Activated B cell treated with CpG ODN at 0.5 μM for 24 hours (primary cell): ENCODE data around the gene MFAP4. TPM values are rescaled to one million over a fixed set of nuclear protein-coding genes. Genes with fewer than 3 reads are reported as not detected.

Experiments used
- ATAC-seq: fragments of 200-7000 bp; cut with Tn5 transposase; one replicate; pipeline ENCODE4 v1.10.0; 2021; ENCODE audit warnings: low read depth, mild to moderate bottlenecking, moderate library complexity
- CTCF ChIA-PET: fragments of 350-600 bp; sonication (Branson Sonifier 250); formaldehyde crosslinking; loops from one replicate; lab custom pipeline; 2021; ENCODE audit warnings: antibody characterized with exemption; lab: Charles Lee
- POLR2A ChIA-PET: fragments of 350-600 bp; sonication (Branson Sonifier 250); formaldehyde crosslinking; loops from one replicate; lab custom pipeline; 2021; ENCODE audit warnings: antibody characterized with exemption; lab: Charles Lee
- DNase-seq: peaks from one replicate; pipeline ENCODE4 v3.0.0; 2022
- H3K27ac Mint-ChIP-seq: one replicate; pipeline ENCODE4 v1.8.0; 2020; ENCODE audit warnings: mixed read lengths
- H3K27me3 Mint-ChIP-seq: one replicate; pipeline ENCODE4 v1.8.0; 2021; ENCODE audit warnings: mixed read lengths
- H3K36me3 Mint-ChIP-seq: one replicate; pipeline ENCODE4 v1.8.0; 2021; ENCODE audit warnings: low read depth, mixed read lengths
- H3K4me1 Mint-ChIP-seq: one replicate; pipeline ENCODE4 v1.8.0; 2021; ENCODE audit warnings: mixed read lengths
- H3K4me3 Mint-ChIP-seq: one replicate; pipeline ENCODE4 v1.8.0; 2020; ENCODE audit warnings: mild to moderate bottlenecking, mixed read lengths
- H3K9me3 Mint-ChIP-seq: one replicate; pipeline ENCODE4 v1.8.0; 2020; ENCODE audit warnings: mixed read lengths
- intact Hi-C: fragments of 100-400 bp; cut with micrococcal nuclease; formaldehyde crosslinking; loops from one replicate; pipeline ENCODE4 v1.15.1; 2024
- total RNA-seq: library from RNA; stranded (reverse); gene quantifications from 2 replicates; pipeline ENCODE4 v1.2.3, GENCODE V29; 2022
- TF ChIP-seq, protein P1 (sequence below): fragments of 200-600 bp; IDR thresholded peaks from one replicate; pipeline ENCODE4 v1.8.0; 2022; ENCODE audit warnings: antibody characterized with exemption, mild to moderate bottlenecking

The MFAP4 gene
- total RNA-seq, 1 donor from 2014 or later: not detected

DNA sequence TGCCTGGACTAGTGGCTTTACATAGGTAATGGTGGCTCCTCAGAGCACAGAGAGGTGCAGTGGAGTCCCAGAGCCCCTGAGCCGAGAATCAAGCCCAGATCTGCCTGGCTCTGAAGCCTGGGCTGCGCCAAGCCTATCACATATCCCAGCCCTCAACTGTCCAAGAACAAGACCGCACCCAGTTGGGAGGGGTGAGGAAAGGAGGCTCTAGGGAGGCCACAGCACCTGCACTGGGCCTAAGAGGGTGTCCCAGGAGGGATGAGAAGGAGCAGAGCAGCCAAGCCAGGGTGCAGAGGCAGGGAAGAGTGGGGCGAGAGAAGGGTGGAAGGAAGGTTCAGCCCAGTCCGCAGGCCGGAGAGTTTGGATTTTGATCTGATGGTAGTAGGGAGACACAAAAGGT is 23.1 kb upstream of the MFAP4 start:
- Mint-ChIP-seq H3K36me3 (no peaks in the 10 kb centered on the region), H3K27me3 (peaks cover 2% of the 10 kb centered on the region), H3K27ac (no peak overlapping the region), H3K4me1 (no peaks in the 10 kb centered on the region), H3K9me3 (no peaks in the 10 kb centered on the region), H3K4me3 (no peak overlapping the region)
- ChIA-PET POLR2A (no interaction called here), CTCF (no interaction called here)
- DNase-seq (no peak), ATAC-seq (no peak)
- intact Hi-C loops: no loop called here
- TF ChIP-seq, protein P1, sequence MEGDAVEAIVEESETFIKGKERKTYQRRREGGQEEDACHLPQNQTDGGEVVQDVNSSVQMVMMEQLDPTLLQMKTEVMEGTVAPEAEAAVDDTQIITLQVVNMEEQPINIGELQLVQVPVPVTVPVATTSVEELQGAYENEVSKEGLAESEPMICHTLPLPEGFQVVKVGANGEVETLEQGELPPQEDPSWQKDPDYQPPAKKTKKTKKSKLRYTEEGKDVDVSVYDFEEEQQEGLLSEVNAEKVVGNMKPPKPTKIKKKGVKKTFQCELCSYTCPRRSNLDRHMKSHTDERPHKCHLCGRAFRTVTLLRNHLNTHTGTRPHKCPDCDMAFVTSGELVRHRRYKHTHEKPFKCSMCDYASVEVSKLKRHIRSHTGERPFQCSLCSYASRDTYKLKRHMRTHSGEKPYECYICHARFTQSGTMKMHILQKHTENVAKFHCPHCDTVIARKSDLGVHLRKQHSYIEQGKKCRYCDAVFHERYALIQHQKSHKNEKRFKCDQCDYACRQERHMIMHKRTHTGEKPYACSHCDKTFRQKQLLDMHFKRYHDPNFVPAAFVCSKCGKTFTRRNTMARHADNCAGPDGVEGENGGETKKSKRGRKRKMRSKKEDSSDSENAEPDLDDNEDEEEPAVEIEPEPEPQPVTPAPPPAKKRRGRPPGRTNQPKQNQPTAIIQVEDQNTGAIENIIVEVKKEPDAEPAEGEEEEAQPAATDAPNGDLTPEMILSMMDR: no peak

DNA sequence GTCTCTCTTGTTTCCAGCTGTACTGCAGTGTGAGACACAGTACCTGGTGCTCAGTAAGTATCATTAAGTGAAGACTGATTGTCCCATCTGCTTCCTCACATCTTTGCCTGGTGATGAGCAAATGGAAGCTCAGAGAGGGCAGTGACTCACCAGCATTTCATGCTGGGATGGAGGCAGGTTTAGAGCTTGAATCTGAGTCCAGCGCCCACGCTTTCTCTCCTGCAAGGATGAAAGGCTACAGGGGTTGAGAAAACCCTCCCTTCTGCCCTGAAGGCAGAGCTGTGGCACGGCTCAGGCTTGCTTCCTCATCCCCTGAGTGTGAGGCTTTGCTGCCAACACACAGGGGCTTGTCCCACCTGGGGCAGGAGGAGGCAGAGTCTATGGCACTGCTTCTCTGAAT is 22.5 kb upstream of the MFAP4 start:
- intact Hi-C loops: no loop called here
- no peaks in the 10 kb centered on the region for H3K9me3 Mint-ChIP-seq
- no peak overlapping the region for H3K27ac Mint-ChIP-seq
- H3K4me1 Mint-ChIP-seq: no peaks in the 10 kb centered on the region
- H3K4me3 Mint-ChIP-seq: no peak overlapping the region
- CTCF ChIA-PET: no interaction called here
- no peaks in the 10 kb centered on the region for H3K27me3 Mint-ChIP-seq
- POLR2A ChIA-PET: no interaction called here
- TF ChIP-seq, protein P1: no peak
- no peaks in the 10 kb centered on the region for H3K36me3 Mint-ChIP-seq
- no peak for DNase-seq
- ATAC-seq: no peak

DNA sequence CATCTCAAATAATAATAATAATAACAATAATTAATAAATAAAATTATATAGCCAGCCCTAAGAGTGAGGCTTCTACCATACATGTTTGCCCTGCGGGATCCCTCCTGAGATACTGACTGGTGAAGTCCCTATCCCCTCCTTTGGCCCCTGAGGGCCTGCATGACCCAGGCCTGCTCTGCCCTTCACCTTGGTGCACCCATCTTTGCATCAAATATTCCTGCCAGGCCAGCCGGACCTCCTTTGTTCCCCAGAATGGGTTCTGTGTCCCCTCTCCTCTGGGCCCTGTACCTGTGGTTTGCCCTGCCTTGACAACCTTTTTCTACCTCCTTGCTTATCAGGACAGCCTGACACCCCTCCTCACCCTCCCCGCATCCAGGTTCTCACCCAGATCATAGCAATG is 22.1 kb upstream of the MFAP4 start:
- H3K36me3 Mint-ChIP-seq: no peaks in the 10 kb centered on the region
- no peaks in the 10 kb centered on the region for H3K27me3 Mint-ChIP-seq
- intact Hi-C loops: no loop called here
- H3K27ac Mint-ChIP-seq: no peak overlapping the region
- H3K9me3 Mint-ChIP-seq: no peaks in the 10 kb centered on the region
- H3K4me1 Mint-ChIP-seq: no peaks in the 10 kb centered on the region
- no peak for DNase-seq
- TF ChIP-seq, protein P1: no peak
- CTCF ChIA-PET: no interaction called here
- no peak for ATAC-seq
- H3K4me3 Mint-ChIP-seq: no peak overlapping the region
- POLR2A ChIA-PET: no interaction called here

DNA sequence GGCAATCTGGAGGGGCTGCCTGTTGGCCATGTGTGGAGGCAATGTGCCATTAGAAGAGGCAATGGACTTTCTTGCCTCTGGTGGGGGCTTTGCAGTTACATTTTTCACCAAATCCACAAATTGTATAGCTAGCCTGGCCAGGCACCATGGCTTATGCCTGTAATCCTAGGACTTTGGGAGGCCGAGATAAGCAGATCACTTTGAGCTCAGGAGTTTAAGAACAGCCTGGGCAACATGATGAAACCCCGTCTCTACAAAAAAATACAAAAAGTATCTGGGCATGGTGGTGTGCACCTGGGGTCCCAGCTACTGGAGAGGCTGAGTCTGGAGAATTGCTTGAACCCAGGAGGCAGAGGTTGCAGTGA is 21.3 kb upstream of the MFAP4 start:
- Mint-ChIP-seq H3K4me1 (no peaks in the 10 kb centered on the region), H3K9me3 (no peaks in the 10 kb centered on the region), H3K36me3 (no peaks in the 10 kb centered on the region), H3K27me3 (no peaks in the 10 kb centered on the region), H3K4me3 (no peak overlapping the region), H3K27ac (no peak overlapping the region)
- DNase-seq (no peak), ATAC-seq (no peak)
- ChIA-PET POLR2A (no interaction called here), CTCF (no interaction called here)
- TF ChIP-seq, protein P1: no peak
- intact Hi-C loops: no loop called here

DNA sequence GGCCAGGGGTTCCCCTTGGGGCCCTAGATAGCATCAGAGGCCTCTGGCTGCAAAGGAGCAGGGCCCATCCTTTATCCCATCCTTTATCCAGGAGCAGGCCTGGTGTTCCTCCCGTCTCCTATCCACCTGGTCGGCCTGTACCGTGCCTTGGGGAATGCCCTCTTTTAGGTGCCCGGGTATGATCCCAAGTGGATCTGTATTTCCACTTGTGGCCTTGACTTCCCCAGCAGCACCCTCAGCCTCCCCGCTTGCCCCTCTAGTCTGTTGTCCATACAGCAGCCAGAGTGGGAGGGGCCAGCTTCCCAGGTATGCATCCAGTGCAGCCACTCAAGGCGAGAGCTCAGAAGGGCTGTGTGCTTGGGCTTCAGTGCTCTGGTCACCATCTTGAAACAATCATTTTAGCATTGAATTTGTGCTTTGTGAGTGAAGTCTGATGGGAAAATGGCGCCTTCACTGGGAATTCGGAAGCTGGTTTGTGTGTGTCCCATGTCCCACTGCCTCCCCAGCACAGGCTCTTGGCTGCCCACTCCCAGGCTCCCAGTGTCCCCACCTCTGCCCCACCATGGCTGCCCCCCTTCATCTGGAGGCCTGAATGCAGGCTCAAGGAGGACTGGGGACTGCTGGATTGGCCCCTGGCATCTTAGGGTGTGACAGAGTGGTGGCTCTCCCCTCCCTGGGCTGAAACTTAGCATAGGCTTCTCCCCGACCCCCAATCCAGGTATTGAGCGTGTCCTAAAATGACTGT is 20.8 kb upstream of the MFAP4 start:
- intact Hi-C loops: no loop called here
- Mint-ChIP-seq H3K4me1 (no peaks in the 10 kb centered on the region), H3K36me3 (no peaks in the 10 kb centered on the region), H3K27ac (no peak overlapping the region), H3K27me3 (no peaks in the 10 kb centered on the region), H3K4me3 (no peak overlapping the region), H3K9me3 (no peaks in the 10 kb centered on the region)
- POLR2A ChIA-PET: no interaction called here
- ATAC-seq (no peak), DNase-seq (no peak)
- CTCF ChIA-PET: no interaction called here
- TF ChIP-seq, protein P1: no peak
